ENCODE results near the gene RFT1. TPM values are rescaled to one million over a fixed set of nuclear protein-coding genes. Genes with fewer than 3 reads are reported as not detected.
"Not testable (repeated sequence)": the region's sequence is repeated elsewhere in the genome, so short reads cannot be mapped to it uniquely, and the experiment has no call there.

RFT1 gene
- total RNA-seq, 2 donors from 2014 or later, result 24.6 to 42.0 TPM

GRCh38 chr3:53073553-53074365, 56.5 kb downstream of the RFT1 start:
- H3K4me1 Mint-ChIP-seq, result peaks cover 8% of the 10 kb centered on the region
- peak overlapping the region; percentile 93 for H3K4me3 Mint-ChIP-seq
- no peak for ATAC-seq (replicated peaks)
- H3K27me3 Mint-ChIP-seq, result no peaks in the 10 kb centered on the region
- H3K27ac Mint-ChIP-seq, result peak overlapping the region; percentile 93
- no peaks in the 10 kb centered on the region for H3K36me3 Mint-ChIP-seq (ENCODE audit: low read depth)
- no peaks in the 10 kb centered on the region for H3K9me3 Mint-ChIP-seq

- Mint-ChIP-seq H3K27me3 (no peaks in the 10 kb centered on the region), H3K9me3 (no peaks in the 10 kb centered on the region), H3K27ac (peak overlapping the region; percentile 93), H3K4me3 (peak overlapping the region; percentile 93), H3K4me1 (peaks cover 8% of the 10 kb centered on the region), H3K36me3 (ENCODE audit: low read depth) (no peaks in the 10 kb centered on the region)
- peak; percentile 96 for ATAC-seq (replicated peaks)
These were observed 57.3 kb downstream of the RFT1 start for GRCh38 chr3:53072653-53073552.

- Mint-ChIP-seq H3K9me3 (no peaks in the 10 kb centered on the region), H3K4me1 (peaks cover 8% of the 10 kb centered on the region), H3K27me3 (no peaks in the 10 kb centered on the region), H3K27ac (peak overlapping the region; percentile 93), H3K36me3 (ENCODE audit: low read depth) (no peaks in the 10 kb centered on the region), H3K4me3 (peak overlapping the region; percentile 93)
- ATAC-seq (replicated peaks), result no peak
These were observed 58.3 kb downstream of the RFT1 start for GRCh38 chr3:53071882-53072431.

- Mint-ChIP-seq H3K9me3 (no peaks in the 10 kb centered on the region), H3K27me3 (peaks cover 5% of the 10 kb centered on the region), H3K4me1 (peaks cover 8% of the 10 kb centered on the region), H3K27ac (no peak overlapping the region), H3K36me3 (ENCODE audit: low read depth) (no peaks in the 10 kb centered on the region), H3K4me3 (no peak overlapping the region)
- ATAC-seq (replicated peaks), result no peak
These were observed 60.7 kb downstream of the RFT1 start for GRCh38 chr3:53069422-53070068.

- Mint-ChIP-seq H3K27me3 (peaks cover 7% of the 10 kb centered on the region), H3K4me3 (no peak overlapping the region), H3K9me3 (no peaks in the 10 kb centered on the region), H3K4me1 (peaks cover 8% of the 10 kb centered on the region), H3K36me3 (ENCODE audit: low read depth) (no peaks in the 10 kb centered on the region), H3K27ac (no peak overlapping the region)
- no peak for ATAC-seq (replicated peaks)
These were observed 62.1 kb downstream of the RFT1 start for GRCh38 chr3:53068176-53068575.

- Mint-ChIP-seq H3K36me3 (ENCODE audit: low read depth) (no peaks in the 10 kb centered on the region), H3K4me3 (no peak overlapping the region), H3K27ac (no peak overlapping the region), H3K27me3 (peaks cover 7% of the 10 kb centered on the region), H3K9me3 (no peaks in the 10 kb centered on the region), H3K4me1 (peaks cover 4% of the 10 kb centered on the region)
- ATAC-seq (replicated peaks), result no peak
These were observed 62.7 kb downstream of the RFT1 start for GRCh38 chr3:53067567-53067966.

GRCh38 chr3:53065841-53066480, 64.3 kb downstream of the RFT1 start:
- no peak overlapping the region for H3K27ac Mint-ChIP-seq
- H3K36me3 Mint-ChIP-seq (ENCODE audit: low read depth), result no peaks in the 10 kb centered on the region
- ATAC-seq (replicated peaks), result no peak
- no peaks in the 10 kb centered on the region for H3K9me3 Mint-ChIP-seq
- H3K27me3 Mint-ChIP-seq, result peaks cover 9% of the 10 kb centered on the region
- H3K4me1 Mint-ChIP-seq, result no peaks in the 10 kb centered on the region
- no peak overlapping the region for H3K4me3 Mint-ChIP-seq

- peaks cover 12% of the 10 kb centered on the region for H3K27me3 Mint-ChIP-seq
These were observed 67.3 kb downstream of the RFT1 start for GRCh38 chr3:53062905-53063304.

GRCh38 chr3:53056442-53056841, 73.8 kb downstream of the RFT1 start:
- H3K4me3 Mint-ChIP-seq, result no peak overlapping the region

More at GRCh38 chr3:53062905-53063304, 67.3 kb downstream of the RFT1 start:
- H3K4me1 Mint-ChIP-seq, result no peaks in the 10 kb centered on the region
- ATAC-seq (replicated peaks), result no peak
- no peak overlapping the region for H3K27ac Mint-ChIP-seq
- H3K9me3 Mint-ChIP-seq, result no peaks in the 10 kb centered on the region
- H3K4me3 Mint-ChIP-seq, result no peak overlapping the region
- H3K36me3 Mint-ChIP-seq (ENCODE audit: low read depth), result no peaks in the 10 kb centered on the region

GRCh38 chr3:53054233-53054632, 76.0 kb downstream of the RFT1 start:
- not testable (repeated sequence) for H3K9me3 Mint-ChIP-seq; H3K4me3 Mint-ChIP-seq; H3K27ac Mint-ChIP-seq; H3K27me3 Mint-ChIP-seq; ATAC-seq (replicated peaks); H3K4me1 Mint-ChIP-seq; H3K36me3 Mint-ChIP-seq (ENCODE audit: low read depth)

More at GRCh38 chr3:53056442-53056841, 73.8 kb downstream of the RFT1 start:
- ATAC-seq (replicated peaks), result peak; percentile 32
- Mint-ChIP-seq H3K4me1 (no peaks in the 10 kb centered on the region), H3K27me3 (peaks cover 3% of the 10 kb centered on the region), H3K36me3 (ENCODE audit: low read depth) (no peaks in the 10 kb centered on the region), H3K27ac (no peak overlapping the region), H3K9me3 (no peaks in the 10 kb centered on the region)

- H3K36me3 Mint-ChIP-seq (ENCODE audit: low read depth), result peaks cover 6% of the 10 kb centered on the region
- H3K9me3 Mint-ChIP-seq, result no peaks in the 10 kb centered on the region
- no peak overlapping the region for H3K27ac Mint-ChIP-seq
- peaks cover 8% of the 10 kb centered on the region for H3K4me1 Mint-ChIP-seq
- no peak overlapping the region for H3K4me3 Mint-ChIP-seq
- H3K27me3 Mint-ChIP-seq, result no peaks in the 10 kb centered on the region
- ATAC-seq (replicated peaks), result no peak
These were observed 78.3 kb downstream of the RFT1 start for GRCh38 chr3:53051929-53052328.

GRCh38 chr3:53049987-53050386, 80.2 kb downstream of the RFT1 start:
- H3K4me3 Mint-ChIP-seq, result no peak overlapping the region
- no peak for ATAC-seq (replicated peaks)
- no peak overlapping the region for H3K27ac Mint-ChIP-seq
- H3K4me1 Mint-ChIP-seq, result peaks cover 10% of the 10 kb centered on the region
- peaks cover 9% of the 10 kb centered on the region for H3K36me3 Mint-ChIP-seq (ENCODE audit: low read depth)
- no peaks in the 10 kb centered on the region for H3K9me3 Mint-ChIP-seq
- no peaks in the 10 kb centered on the region for H3K27me3 Mint-ChIP-seq

GRCh38 chr3:53046171-53047170, 83.8 kb downstream of the RFT1 start:
- H3K36me3 Mint-ChIP-seq (ENCODE audit: low read depth), result peaks cover 14% of the 10 kb centered on the region
- ATAC-seq (replicated peaks), result peak; percentile 59
- H3K9me3 Mint-ChIP-seq, result no peaks in the 10 kb centered on the region
- H3K4me3 Mint-ChIP-seq, result peak overlapping the region; percentile 89
- H3K27ac Mint-ChIP-seq, result peak overlapping the region; percentile 85
- peaks cover 33% of the 10 kb centered on the region for H3K4me1 Mint-ChIP-seq
- H3K27me3 Mint-ChIP-seq, result no peaks in the 10 kb centered on the region
